HFF-Myc (cell line): Measurements from ENCODE around the gene CADPS.

Source experiments
- DNase-seq: peaks from one replicate; pipeline ENCODE4 v3.0.0-alpha.2; 2011; ENCODE audit warnings: low read depth; ENCODE audit errors: extremely low read depth
- H3K4me3 ChIP-seq: replicated peaks from 2 replicates; pipeline ENCODE4 v1.5.1; 2011; ENCODE audit warnings: low read depth, mild to moderate bottlenecking, control low read depth, low read length
- TF ChIP-seq, protein P1 (sequence below): IDR thresholded peaks from 2 replicates; pipeline ENCODE4 v1.5.1; 2012; ENCODE audit warnings: mild to moderate bottlenecking, low read depth, low read length, control low read depth; ENCODE audit errors: missing control alignments

CADPS gene

DNA sequence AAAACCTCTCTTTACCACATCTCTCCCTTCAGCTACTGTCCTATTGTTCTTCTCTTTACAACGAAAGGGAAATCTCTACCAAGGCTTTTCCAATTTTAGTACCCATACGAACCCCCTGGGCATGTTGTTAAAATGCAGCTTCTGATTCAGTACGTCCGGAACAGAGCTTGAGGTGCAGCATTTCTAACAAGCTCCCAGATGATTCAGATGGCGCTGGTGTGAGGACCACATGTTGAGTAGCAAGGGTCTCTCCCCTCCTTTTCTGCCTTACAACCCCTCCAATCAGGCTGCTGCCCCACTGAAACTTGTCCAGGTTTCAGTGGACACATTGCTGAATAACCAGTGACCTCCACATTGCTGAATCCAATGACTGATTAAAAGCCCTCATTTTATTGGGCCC lies 324.8 kb downstream of the CADPS start:
- no peak overlapping the region for H3K4me3 ChIP-seq
- DNase-seq: no peak
- TF ChIP-seq, protein P1, sequence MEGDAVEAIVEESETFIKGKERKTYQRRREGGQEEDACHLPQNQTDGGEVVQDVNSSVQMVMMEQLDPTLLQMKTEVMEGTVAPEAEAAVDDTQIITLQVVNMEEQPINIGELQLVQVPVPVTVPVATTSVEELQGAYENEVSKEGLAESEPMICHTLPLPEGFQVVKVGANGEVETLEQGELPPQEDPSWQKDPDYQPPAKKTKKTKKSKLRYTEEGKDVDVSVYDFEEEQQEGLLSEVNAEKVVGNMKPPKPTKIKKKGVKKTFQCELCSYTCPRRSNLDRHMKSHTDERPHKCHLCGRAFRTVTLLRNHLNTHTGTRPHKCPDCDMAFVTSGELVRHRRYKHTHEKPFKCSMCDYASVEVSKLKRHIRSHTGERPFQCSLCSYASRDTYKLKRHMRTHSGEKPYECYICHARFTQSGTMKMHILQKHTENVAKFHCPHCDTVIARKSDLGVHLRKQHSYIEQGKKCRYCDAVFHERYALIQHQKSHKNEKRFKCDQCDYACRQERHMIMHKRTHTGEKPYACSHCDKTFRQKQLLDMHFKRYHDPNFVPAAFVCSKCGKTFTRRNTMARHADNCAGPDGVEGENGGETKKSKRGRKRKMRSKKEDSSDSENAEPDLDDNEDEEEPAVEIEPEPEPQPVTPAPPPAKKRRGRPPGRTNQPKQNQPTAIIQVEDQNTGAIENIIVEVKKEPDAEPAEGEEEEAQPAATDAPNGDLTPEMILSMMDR: no peak

DNA sequence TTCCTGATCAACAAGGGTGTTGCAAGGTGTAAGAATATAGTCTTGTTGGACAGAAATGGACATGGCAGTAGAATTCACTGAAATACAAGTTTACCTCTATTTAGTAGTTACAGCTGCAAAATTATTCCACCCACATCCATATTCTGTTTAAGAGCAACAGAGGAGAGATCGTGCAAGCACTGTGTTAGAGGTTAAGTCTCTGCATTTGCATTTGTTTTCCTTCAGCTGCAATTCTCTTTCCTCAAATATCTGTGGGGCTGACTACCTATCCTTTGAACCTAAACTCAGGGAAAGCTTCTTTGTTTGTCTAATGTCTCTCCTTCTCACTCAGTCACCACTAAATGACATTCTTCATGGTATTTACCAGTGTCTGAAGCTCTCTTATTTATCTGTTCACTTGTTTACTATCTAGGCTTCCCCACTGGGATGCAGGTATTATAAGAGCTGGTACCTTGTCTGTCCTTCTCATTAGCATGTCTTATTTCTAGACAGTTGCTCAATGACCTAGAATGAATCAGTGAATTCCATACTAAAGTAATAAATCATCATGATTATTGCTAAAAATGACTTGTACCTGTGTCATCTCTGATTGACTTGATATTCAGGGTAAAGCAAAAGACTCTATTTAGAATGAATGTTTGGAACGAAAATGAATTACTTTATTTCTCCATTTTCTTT lies 326.5 kb downstream of the CADPS start:
- TF ChIP-seq, protein P1: no peak
- no peak overlapping the region for H3K4me3 ChIP-seq

DNA sequence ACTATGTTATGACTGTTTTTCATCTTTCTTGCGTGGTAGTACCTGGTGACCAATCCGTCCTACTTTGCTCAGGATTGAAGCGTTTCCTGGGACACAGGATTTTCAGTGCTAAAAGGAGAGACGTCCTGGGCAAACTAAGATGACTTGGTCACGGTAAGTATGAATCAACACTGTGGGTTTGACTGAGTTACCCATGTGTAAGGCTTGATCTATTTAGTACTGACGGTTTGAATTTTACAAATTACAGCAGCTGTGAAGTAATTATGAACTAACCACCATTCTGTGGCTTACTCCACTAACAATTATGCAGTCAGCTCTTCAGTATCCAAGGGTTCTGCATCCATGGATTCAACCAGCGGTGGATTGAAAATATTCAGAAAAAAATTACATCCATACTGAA lies 328.9 kb downstream of the CADPS start:
- no peak for DNase-seq
- no peak overlapping the region for H3K4me3 ChIP-seq
- TF ChIP-seq, protein P1: no peak

More for the DNA sequence above, 326.5 kb downstream of the CADPS start:
- no peak for DNase-seq

GRCh38 chr3:62542185-62542584 lies 333.0 kb downstream of the CADPS start:
- TF ChIP-seq, protein P1: no peak
- no peak overlapping the region for H3K4me3 ChIP-seq
- no peak for DNase-seq

- H3K4me3 ChIP-seq: no peak overlapping the region
- TF ChIP-seq, protein P1: no peak
- DNase-seq: no peak
Measured at GRCh38 chr3:62539762-62540161, 335.5 kb downstream of the CADPS start.

GRCh38 chr3:62538691-62539356 lies 336.4 kb downstream of the CADPS start:
- DNase-seq: no peak
- TF ChIP-seq, protein P1: no peak
- no peak overlapping the region for H3K4me3 ChIP-seq
